HL-60 (cell line): ENCODE results near the gene STK32B.

ENCODE experiments used
- POLR2AphosphoS5 ChIP-seq: IDR thresholded peaks from 2 replicates; pipeline ENCODE4 v1.6.1; 2012; ENCODE audit warnings: low read depth
- TF ChIP-seq, protein P1 (sequence below): IDR thresholded peaks from one replicate; pipeline ENCODE4 v1.5.1; 2011; ENCODE audit warnings: low read length, control low read depth, inconsistent platforms; ENCODE audit not compliant: insufficient read depth

DNA sequence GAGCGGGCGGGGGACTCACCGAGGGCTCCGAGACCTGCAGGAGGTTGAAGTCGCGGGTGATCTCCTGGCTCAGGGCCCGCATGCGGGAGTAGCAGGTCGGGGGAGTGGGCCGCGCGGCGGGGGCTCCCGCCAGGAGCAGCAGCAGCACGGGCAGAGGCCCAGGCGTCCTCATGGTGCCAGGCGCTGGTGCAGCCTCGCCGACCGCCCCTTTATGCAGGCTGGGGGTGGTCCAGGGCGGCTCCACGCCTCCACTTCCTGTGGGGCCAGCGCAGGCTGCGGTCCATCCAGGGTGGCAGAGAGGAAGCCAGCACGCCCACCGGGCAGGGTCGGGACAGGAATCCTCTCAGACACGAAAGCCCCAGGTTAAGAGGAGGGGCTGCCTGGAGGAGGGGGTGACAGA is 32.0 kb upstream of the STK32B start, which contains the start of gene CYTL1:
- TF ChIP-seq, protein P1, sequence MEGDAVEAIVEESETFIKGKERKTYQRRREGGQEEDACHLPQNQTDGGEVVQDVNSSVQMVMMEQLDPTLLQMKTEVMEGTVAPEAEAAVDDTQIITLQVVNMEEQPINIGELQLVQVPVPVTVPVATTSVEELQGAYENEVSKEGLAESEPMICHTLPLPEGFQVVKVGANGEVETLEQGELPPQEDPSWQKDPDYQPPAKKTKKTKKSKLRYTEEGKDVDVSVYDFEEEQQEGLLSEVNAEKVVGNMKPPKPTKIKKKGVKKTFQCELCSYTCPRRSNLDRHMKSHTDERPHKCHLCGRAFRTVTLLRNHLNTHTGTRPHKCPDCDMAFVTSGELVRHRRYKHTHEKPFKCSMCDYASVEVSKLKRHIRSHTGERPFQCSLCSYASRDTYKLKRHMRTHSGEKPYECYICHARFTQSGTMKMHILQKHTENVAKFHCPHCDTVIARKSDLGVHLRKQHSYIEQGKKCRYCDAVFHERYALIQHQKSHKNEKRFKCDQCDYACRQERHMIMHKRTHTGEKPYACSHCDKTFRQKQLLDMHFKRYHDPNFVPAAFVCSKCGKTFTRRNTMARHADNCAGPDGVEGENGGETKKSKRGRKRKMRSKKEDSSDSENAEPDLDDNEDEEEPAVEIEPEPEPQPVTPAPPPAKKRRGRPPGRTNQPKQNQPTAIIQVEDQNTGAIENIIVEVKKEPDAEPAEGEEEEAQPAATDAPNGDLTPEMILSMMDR, result no peak
- no peak for TF ChIP-seq POLR2AphosphoS5
